ENCODE measurements around the gene PCNA. TPM values are rescaled to one million over a fixed set of nuclear protein-coding genes. Genes with fewer than 3 reads are reported as not detected.

Gene PCNA
- total and polyA plus RNA-seq, 2 donors (not counting 1 experiment from before 2014, with no cell fraction given): 75.6 to 144 TPM

- DNase-seq (ENCODE audit: low read depth in 2 of 2): no peak
Observed at GRCh38 chr20:5159928-5160327, 40.2 kb upstream of the PCNA start.

GRCh38 chr20:5156675-5157448 is 37.1 kb upstream of the PCNA start:
- Histone ChIP-seq H3K36me3 (ENCODE audit: control insufficient read depth, insufficient read depth, low read length) (no peaks in the 10 kb centered on the region), H3K79me2 (ENCODE audit: control insufficient read depth, insufficient read depth, low read length) (peaks cover 31% of the 10 kb centered on the region), H3K9ac (ENCODE audit: insufficient read depth, low read length) (no peak overlapping the region), H3K4me3 (replicated peaks in 1 of 4; ENCODE audit: control extremely low read depth in 1 of 4, insufficient read depth in 1 of 4, low read depth in 3 of 4, low read length in 4 of 4) (no peak overlapping the region), H3K27ac (ENCODE audit: insufficient read depth, low read length) (peak overlapping the region; percentile 7), H3K4me1 (ENCODE audit: control insufficient read depth, extremely low read depth, insufficient read depth, low read length) (peaks cover 14% of the 10 kb centered on the region), H3K27me3 (ENCODE audit: control insufficient read depth, insufficient read depth, low read length) (no peaks in the 10 kb centered on the region), H3K9me3 (ENCODE audit: control insufficient read depth, insufficient read depth, low read depth, low read length) (no peaks in the 10 kb centered on the region), H3K4me2 (ENCODE audit: extremely low read depth, insufficient read depth, low read length) (peak overlapping the region; percentile 66), H4K20me1 (ENCODE audit: control insufficient read depth, extremely low read depth, insufficient read depth, low read length) (no peaks in the 10 kb centered on the region), H2AFZ (ENCODE audit: low read length) (no peak overlapping the region)
- TF ChIP-seq EZH2 (IDR thresholded peaks at IDR 0.05; ENCODE audit: low read length, missing control alignments) (no peak), CTCF (conservative IDR thresholded peaks at IDR 0.05 in 1 of 2, IDR thresholded peaks at IDR 0.05 in 1 of 2; ENCODE audit: low read depth in 1 of 2, low read length in 2 of 2) (no peak)
- DNase-seq (ENCODE audit: low read depth in 2 of 2): peak; percentile 62 to 63

More at GRCh38 chr20:5159928-5160327, 40.2 kb upstream of the PCNA start:
- Histone ChIP-seq H3K9me3 (ENCODE audit: control insufficient read depth, insufficient read depth, low read depth, low read length) (no peaks in the 10 kb centered on the region), H2AFZ (ENCODE audit: low read length) (no peak overlapping the region), H3K9ac (ENCODE audit: insufficient read depth, low read length) (no peak overlapping the region), H3K36me3 (ENCODE audit: control insufficient read depth, insufficient read depth, low read length) (no peaks in the 10 kb centered on the region), H4K20me1 (ENCODE audit: control insufficient read depth, extremely low read depth, insufficient read depth, low read length) (no peaks in the 10 kb centered on the region), H3K79me2 (ENCODE audit: control insufficient read depth, insufficient read depth, low read length) (peaks cover 26% of the 10 kb centered on the region), H3K4me2 (ENCODE audit: extremely low read depth, insufficient read depth, low read length) (no peak overlapping the region), H3K27me3 (ENCODE audit: control insufficient read depth, insufficient read depth, low read length) (no peaks in the 10 kb centered on the region), H3K4me3 (replicated peaks in 1 of 4; ENCODE audit: control extremely low read depth in 1 of 4, insufficient read depth in 1 of 4, low read depth in 3 of 4, low read length in 4 of 4) (no peak overlapping the region), H3K4me1 (ENCODE audit: control insufficient read depth, extremely low read depth, insufficient read depth, low read length) (peaks cover 14% of the 10 kb centered on the region), H3K27ac (ENCODE audit: insufficient read depth, low read length) (no peak overlapping the region)
- TF ChIP-seq CTCF (conservative IDR thresholded peaks at IDR 0.05 in 1 of 2, IDR thresholded peaks at IDR 0.05 in 1 of 2; ENCODE audit: low read depth in 1 of 2, low read length in 2 of 2): no peak

- Histone ChIP-seq H3K27ac (ENCODE audit: insufficient read depth, low read length) (no peak overlapping the region), H3K4me3 (replicated peaks in 1 of 4; ENCODE audit: control extremely low read depth in 1 of 4, insufficient read depth in 1 of 4, low read depth in 3 of 4, low read length in 4 of 4) (no peak overlapping the region), H3K9ac (ENCODE audit: insufficient read depth, low read length) (no peak overlapping the region), H3K9me3 (ENCODE audit: control insufficient read depth, insufficient read depth, low read depth, low read length) (no peaks in the 10 kb centered on the region), H3K27me3 (ENCODE audit: control insufficient read depth, insufficient read depth, low read length) (no peaks in the 10 kb centered on the region), H3K4me2 (ENCODE audit: extremely low read depth, insufficient read depth, low read length) (no peak overlapping the region), H3K36me3 (ENCODE audit: control insufficient read depth, insufficient read depth, low read length) (no peaks in the 10 kb centered on the region), H4K20me1 (ENCODE audit: control insufficient read depth, extremely low read depth, insufficient read depth, low read length) (no peaks in the 10 kb centered on the region), H2AFZ (ENCODE audit: low read length) (no peak overlapping the region), H3K4me1 (ENCODE audit: control insufficient read depth, extremely low read depth, insufficient read depth, low read length) (peaks cover 19% of the 10 kb centered on the region), H3K79me2 (ENCODE audit: control insufficient read depth, insufficient read depth, low read length) (peaks cover 32% of the 10 kb centered on the region)
- no peak for DNase-seq (ENCODE audit: low read depth in 2 of 2)
- no peak for TF ChIP-seq CTCF (conservative IDR thresholded peaks at IDR 0.05 in 1 of 2, IDR thresholded peaks at IDR 0.05 in 1 of 2; ENCODE audit: low read depth in 1 of 2, low read length in 2 of 2)
- no peak for TF ChIP-seq EZH2 (IDR thresholded peaks at IDR 0.05; ENCODE audit: low read length, missing control alignments)
Observed at GRCh38 chr20:5155404-5155803, 35.6 kb upstream of the PCNA start.
